ENCODE data around the gene TMEM158.

The TMEM158 gene

DNA sequence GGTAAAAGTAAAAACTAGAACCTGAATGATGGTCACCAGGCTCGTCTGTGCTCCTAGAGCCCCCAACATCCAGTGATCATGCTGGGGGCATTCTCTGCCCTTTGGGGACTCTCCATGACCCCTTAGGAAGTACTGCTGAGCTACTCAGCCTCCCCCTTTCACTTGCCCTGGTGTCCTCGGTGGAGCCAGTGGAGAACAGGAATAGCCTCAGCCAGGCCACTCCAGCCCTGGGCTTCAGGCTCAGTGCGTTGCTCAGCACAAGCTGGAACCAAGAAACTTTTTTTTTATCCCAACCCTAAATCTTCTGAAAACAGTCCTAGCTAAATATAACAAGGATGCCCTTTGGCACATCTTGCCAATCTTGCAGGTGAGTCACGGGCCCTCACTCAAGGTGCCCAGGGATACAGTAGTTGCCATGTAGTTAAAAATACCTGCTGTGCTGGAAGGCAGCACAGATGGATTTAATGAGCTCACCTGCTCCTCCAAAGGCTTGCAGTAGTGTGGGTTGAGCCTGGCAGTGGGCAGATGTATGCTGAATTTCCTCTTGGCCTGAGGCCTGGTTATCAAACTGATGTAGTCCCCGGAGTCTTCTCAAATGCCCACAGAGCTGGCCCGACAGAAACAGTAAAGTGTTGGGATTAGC is 46.9 kb upstream of the TMEM158 start:
- Histone ChIP-seq H3K4me2 (ENCODE audit: low read length) (no peak overlapping the region), H2AFZ (ENCODE audit: low read depth, low read length) (no peak overlapping the region), H3K9ac (ENCODE audit: low read length) (no peak overlapping the region), H3K4me3 (ENCODE audit: low read length) (no peak overlapping the region), H4K20me1 (ENCODE audit: insufficient read depth, low read length) (no peaks in the 10 kb centered on the region), H3K27ac (ENCODE audit: low read length) (no peak overlapping the region), H3K27me3 (ENCODE audit: low read depth, low read length) (peaks cover 32% of the 10 kb centered on the region), H3K36me3 (replicated peaks; ENCODE audit: low read depth, low read length) (no peaks in the 10 kb centered on the region), H3K79me2 (ENCODE audit: low read length) (no peaks in the 10 kb centered on the region), H3K4me1 (ENCODE audit: low read length) (peaks cover 12% of the 10 kb centered on the region), H3K9me3 (ENCODE audit: insufficient read depth, low read length) (peaks cover 8% of the 10 kb centered on the region; the same call in 1 of the 2 replicates)
- TF ChIP-seq, protein P1, sequence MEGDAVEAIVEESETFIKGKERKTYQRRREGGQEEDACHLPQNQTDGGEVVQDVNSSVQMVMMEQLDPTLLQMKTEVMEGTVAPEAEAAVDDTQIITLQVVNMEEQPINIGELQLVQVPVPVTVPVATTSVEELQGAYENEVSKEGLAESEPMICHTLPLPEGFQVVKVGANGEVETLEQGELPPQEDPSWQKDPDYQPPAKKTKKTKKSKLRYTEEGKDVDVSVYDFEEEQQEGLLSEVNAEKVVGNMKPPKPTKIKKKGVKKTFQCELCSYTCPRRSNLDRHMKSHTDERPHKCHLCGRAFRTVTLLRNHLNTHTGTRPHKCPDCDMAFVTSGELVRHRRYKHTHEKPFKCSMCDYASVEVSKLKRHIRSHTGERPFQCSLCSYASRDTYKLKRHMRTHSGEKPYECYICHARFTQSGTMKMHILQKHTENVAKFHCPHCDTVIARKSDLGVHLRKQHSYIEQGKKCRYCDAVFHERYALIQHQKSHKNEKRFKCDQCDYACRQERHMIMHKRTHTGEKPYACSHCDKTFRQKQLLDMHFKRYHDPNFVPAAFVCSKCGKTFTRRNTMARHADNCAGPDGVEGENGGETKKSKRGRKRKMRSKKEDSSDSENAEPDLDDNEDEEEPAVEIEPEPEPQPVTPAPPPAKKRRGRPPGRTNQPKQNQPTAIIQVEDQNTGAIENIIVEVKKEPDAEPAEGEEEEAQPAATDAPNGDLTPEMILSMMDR (IDR thresholded peaks at IDR 0.05; ENCODE audit: low read depth, low read length), result no peak
- TF ChIP-seq EZH2phosphoT487 (IDR thresholded peaks at IDR 0.05; ENCODE audit: low read depth), result no peak

DNA sequence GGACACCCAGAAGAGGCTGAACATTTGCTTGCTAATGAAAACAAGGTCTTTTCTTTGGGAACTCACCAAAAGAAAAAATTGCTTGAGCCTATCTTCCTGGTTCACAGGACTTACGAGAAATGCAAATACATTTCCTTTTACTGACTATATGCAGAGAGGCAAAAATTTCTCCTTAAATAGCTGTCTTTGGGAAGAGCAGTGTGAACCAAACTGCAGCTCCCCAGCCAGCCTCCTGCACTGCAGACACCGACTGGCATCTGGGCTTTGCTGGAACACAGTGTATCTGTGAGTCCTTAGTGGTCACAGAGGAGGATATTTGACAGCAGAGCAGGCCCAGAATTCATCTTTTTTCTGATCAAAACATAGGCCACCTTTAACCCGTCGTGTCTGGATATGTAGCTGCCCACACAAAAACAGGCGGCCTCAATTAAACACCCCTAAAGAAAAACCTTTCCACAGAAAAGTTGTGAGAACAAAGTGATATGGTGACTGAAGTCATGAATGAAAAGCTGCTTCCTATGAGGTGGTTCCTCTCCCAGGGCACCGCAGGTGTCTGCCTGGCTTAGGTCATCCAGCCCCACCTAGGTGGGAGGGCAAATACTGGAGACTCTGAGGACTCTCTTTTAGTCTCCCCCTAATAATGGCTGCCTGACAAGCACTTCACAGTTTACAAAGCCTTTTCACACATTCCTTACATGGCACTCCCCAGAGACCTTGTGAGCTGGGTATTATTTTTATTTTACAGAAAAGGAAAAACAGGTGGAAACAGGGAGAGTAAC is 46.1 kb upstream of the TMEM158 start:
- Histone ChIP-seq H2AFZ (ENCODE audit: low read depth, low read length) (no peak overlapping the region), H3K27ac (ENCODE audit: low read length) (no peak overlapping the region), H3K9ac (ENCODE audit: low read length) (no peak overlapping the region), H3K27me3 (ENCODE audit: low read depth, low read length) (peaks cover 25% of the 10 kb centered on the region; the same call in 1 of the 2 replicates), H3K9me3 (ENCODE audit: insufficient read depth, low read length) (0 out of 2 replicates have a peak, but pooled peaks cover 1% of the 10 kb centered on the region), H3K36me3 (replicated peaks; ENCODE audit: low read depth, low read length) (no peaks in the 10 kb centered on the region), H3K4me1 (ENCODE audit: low read length) (peaks cover 12% of the 10 kb centered on the region), H3K79me2 (ENCODE audit: low read length) (no peaks in the 10 kb centered on the region), H4K20me1 (ENCODE audit: insufficient read depth, low read length) (no peaks in the 10 kb centered on the region), H3K4me2 (ENCODE audit: low read length) (peak overlapping the region; percentile 9; the same call in 1 of the 2 replicates), H3K4me3 (ENCODE audit: low read length) (no peak overlapping the region)
- TF ChIP-seq, protein P1 (IDR thresholded peaks at IDR 0.05; ENCODE audit: low read depth, low read length), result no peak
- TF ChIP-seq EZH2phosphoT487 (IDR thresholded peaks at IDR 0.05; ENCODE audit: low read depth), result no peak

DNA sequence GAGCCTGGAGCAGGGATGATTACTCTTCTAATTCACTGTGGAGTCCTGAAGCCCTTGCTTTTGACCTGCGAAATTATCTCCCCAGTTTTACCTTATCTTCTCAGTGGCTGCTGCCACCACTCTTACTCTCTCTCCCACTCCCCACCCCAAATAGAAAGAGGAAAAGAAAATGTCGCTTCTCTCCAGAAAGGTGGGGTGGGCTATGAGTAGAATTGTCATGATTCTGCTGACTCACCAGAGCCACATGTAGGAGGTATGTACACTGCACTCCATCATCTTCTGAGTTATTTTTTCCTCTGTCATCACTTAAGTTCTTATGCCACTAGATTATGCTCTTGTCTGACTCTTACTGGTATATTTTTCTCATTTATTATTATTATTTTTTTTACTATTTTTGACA is 43.9 kb upstream of the TMEM158 start:
- Histone ChIP-seq H3K27ac (ENCODE audit: low read length) (no peak overlapping the region), H2AFZ (ENCODE audit: low read depth, low read length) (no peak overlapping the region), H3K36me3 (replicated peaks; ENCODE audit: low read depth, low read length) (no peaks in the 10 kb centered on the region), H3K4me2 (ENCODE audit: low read length) (no peak overlapping the region), H3K9me3 (ENCODE audit: insufficient read depth, low read length) (no peaks in the 10 kb centered on the region), H3K9ac (ENCODE audit: low read length) (no peak overlapping the region), H4K20me1 (ENCODE audit: insufficient read depth, low read length) (no peaks in the 10 kb centered on the region), H3K4me3 (ENCODE audit: low read length) (no peak overlapping the region), H3K27me3 (ENCODE audit: low read depth, low read length) (peaks cover 4% of the 10 kb centered on the region; the same call in 1 of the 2 replicates), H3K79me2 (ENCODE audit: low read length) (no peaks in the 10 kb centered on the region), H3K4me1 (ENCODE audit: low read length) (peaks cover 12% of the 10 kb centered on the region)
- no peak for TF ChIP-seq EZH2phosphoT487 (IDR thresholded peaks at IDR 0.05; ENCODE audit: low read depth)
- TF ChIP-seq, protein P1 (IDR thresholded peaks at IDR 0.05; ENCODE audit: low read depth, low read length), result no peak

DNA sequence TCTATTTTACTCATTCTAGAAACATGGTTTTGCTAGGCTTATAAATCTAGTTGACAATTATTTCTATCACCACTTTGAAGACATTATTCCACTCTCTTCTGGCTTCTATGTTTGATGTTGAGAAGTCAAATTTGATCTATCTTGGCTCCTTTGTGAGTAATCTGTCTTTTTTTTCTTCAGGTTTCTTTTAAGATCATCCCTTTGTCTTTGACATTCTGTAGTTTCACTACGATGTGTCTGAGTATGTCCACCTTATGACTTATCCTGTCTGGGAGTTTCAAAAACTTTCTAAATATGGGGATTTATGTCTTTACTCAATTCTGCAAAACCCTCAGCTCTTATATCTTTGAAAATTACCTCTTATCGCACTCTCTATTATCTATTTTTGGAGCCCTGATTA is 41.0 kb upstream of the TMEM158 start:
- Histone ChIP-seq H3K9ac (ENCODE audit: low read length) (no peak overlapping the region), H3K79me2 (ENCODE audit: low read length) (no peaks in the 10 kb centered on the region), H3K27ac (ENCODE audit: low read length) (no peak overlapping the region), H3K27me3 (ENCODE audit: low read depth, low read length) (0 out of 2 replicates have a peak, but pooled peaks cover 3% of the 10 kb centered on the region), H4K20me1 (ENCODE audit: insufficient read depth, low read length) (no peaks in the 10 kb centered on the region), H3K4me3 (ENCODE audit: low read length) (no peak overlapping the region), H2AFZ (ENCODE audit: low read depth, low read length) (no peak overlapping the region), H3K4me1 (ENCODE audit: low read length) (peaks cover 10% of the 10 kb centered on the region), H3K36me3 (replicated peaks; ENCODE audit: low read depth, low read length) (no peaks in the 10 kb centered on the region), H3K4me2 (ENCODE audit: low read length) (no peak overlapping the region), H3K9me3 (ENCODE audit: insufficient read depth, low read length) (no peaks in the 10 kb centered on the region)
- TF ChIP-seq, protein P1 (IDR thresholded peaks at IDR 0.05; ENCODE audit: low read depth, low read length), result no peak
- TF ChIP-seq EZH2phosphoT487 (IDR thresholded peaks at IDR 0.05; ENCODE audit: low read depth), result no peak

Measured in OCI-LY3 (cell line).